Astrocyte of the cerebellum (primary cell): ENCODE results near the gene COMMD1.
A peak's percentile ranks its signal among the peaks of the same experiment; 100 is the strongest.

ENCODE experiments used
- DNase-seq: peaks from one replicate; pipeline ENCODE4 v3.0.0-alpha.2; 2011; ENCODE audit warnings: low read depth
- H3K4me3 ChIP-seq: 2 replicates; pipeline ENCODE4 v1.5.1; 2011; ENCODE audit warnings: mild to moderate bottlenecking, low read depth, low read length, moderate library complexity
- in situ Hi-C: cut with HindIII; loops from 2 replicates; pipeline ENCODE4 v1.10.0; 2017; ENCODE audit warnings: low sequenced_read_pairs
- TF ChIP-seq, protein P1 (sequence below): IDR thresholded peaks from 2 replicates; pipeline ENCODE4 v1.5.1; 2012; ENCODE audit warnings: low read length, low read depth, moderate library complexity, mild to moderate bottlenecking; ENCODE audit errors: missing control alignments

COMMD1 gene

DNA sequence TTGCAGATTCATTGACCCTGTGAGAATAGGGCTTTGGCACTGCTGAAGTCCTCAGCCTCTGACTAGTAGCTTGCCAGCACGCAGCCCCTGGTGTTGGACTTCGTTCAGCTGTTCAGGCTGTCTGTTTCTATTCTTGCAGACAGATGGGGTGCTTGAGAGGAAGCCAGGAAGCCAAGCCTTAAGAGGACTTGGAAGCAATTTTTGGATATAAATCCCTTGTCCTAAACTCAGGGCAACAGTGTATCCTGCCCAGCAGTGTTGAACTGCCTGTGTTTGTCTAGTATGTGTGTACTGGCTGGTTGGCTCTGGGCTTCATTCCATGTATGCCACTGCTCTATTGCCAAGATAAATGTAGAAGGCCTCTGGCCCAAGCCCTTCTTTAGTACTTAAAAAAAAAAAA is 108.6 kb downstream of the COMMD1 start:
- TF ChIP-seq, protein P1, sequence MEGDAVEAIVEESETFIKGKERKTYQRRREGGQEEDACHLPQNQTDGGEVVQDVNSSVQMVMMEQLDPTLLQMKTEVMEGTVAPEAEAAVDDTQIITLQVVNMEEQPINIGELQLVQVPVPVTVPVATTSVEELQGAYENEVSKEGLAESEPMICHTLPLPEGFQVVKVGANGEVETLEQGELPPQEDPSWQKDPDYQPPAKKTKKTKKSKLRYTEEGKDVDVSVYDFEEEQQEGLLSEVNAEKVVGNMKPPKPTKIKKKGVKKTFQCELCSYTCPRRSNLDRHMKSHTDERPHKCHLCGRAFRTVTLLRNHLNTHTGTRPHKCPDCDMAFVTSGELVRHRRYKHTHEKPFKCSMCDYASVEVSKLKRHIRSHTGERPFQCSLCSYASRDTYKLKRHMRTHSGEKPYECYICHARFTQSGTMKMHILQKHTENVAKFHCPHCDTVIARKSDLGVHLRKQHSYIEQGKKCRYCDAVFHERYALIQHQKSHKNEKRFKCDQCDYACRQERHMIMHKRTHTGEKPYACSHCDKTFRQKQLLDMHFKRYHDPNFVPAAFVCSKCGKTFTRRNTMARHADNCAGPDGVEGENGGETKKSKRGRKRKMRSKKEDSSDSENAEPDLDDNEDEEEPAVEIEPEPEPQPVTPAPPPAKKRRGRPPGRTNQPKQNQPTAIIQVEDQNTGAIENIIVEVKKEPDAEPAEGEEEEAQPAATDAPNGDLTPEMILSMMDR, result peak; percentile 53
- in situ Hi-C loops, result no loop called here
- no peak overlapping the region for H3K4me3 ChIP-seq
- DNase-seq, result peak; percentile 71

DNA sequence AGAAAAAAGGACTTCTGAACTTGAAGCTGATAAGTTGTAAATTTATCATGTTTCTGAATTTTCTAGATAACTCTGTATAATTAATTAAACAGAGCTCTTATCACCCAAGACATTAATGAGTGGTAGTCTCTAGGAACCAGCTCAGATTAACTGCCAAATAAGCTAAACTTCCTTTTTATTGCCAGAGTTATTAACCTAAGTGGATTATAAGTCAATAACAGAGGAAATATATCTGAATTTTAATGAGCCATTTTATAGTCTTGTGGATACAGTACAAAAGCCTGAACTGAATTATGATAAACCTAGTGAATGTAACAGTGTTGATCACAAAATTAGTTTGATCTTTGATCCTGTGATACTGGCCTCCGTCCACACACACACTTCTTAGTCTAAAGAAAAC is 111.5 kb downstream of the COMMD1 start:
- no peak for DNase-seq
- TF ChIP-seq, protein P1, result no peak
- in situ Hi-C loops, result no loop called here
- no peak overlapping the region for H3K4me3 ChIP-seq

DNA sequence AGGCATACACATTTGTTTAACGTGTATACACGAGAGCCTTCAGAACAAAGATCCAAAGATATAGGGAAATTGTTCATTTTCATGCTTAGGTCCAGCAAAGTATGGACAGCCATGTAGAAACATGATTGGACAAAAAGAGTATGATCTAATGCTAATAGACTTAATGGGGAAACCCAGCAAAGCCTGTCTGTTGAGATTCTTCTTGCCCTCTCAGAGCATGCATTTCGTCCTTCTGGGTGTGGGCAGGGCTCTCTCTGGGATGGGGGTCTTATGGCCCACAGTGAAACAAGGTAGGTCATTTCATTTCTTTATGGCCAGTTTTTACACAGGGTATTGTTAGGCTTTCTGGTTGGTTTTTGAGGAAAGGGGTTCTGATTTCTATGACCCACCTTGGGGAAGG is 124.4 kb downstream of the COMMD1 start:
- TF ChIP-seq, protein P1, result no peak
- no peak overlapping the region for H3K4me3 ChIP-seq
- in situ Hi-C loops, result no loop called here
- no peak for DNase-seq

DNA sequence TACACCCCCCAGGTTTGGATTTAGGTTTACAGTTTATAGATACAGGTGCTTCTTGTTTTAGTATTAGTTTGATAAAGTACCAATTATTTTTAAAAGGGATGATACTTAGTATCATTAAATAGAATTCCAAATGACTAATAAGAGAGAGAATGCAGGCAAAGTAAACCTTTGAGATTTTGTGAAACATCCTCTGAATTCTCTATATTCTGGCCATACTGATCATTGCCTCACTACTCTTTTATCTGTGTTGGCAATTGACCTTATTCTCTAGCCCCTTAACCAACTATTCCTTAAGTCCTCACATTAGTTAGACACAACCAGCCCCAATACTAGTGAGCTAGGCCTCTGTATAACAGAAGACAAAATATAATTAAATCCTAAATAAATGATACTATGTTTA is 125.4 kb downstream of the COMMD1 start:
- in situ Hi-C loops, result no loop called here
- no peak for DNase-seq
- no peak overlapping the region for H3K4me3 ChIP-seq
- TF ChIP-seq, protein P1, result no peak

DNA sequence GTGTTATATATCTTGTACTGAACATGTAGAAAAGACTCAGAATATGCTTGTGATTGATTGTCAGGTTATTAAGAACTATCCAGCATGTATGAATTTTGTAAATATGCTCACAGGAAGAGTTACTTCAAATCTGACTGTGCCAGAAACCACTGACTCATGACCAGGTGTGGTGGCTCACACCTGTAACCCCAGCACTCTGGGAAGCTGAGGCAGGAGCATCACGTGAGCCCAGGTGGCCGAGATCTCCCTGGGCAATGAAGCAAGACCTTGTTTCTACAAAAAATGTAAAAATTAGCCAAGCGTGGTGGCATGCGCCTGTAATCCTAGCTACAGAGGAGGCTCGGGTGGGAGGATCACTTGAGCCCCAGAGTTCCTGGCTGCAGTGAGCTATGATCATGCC is 126.6 kb downstream of the COMMD1 start:
- TF ChIP-seq, protein P1, result no peak
- in situ Hi-C loops, result no loop called here
- no peak overlapping the region for H3K4me3 ChIP-seq
- no peak for DNase-seq

DNA sequence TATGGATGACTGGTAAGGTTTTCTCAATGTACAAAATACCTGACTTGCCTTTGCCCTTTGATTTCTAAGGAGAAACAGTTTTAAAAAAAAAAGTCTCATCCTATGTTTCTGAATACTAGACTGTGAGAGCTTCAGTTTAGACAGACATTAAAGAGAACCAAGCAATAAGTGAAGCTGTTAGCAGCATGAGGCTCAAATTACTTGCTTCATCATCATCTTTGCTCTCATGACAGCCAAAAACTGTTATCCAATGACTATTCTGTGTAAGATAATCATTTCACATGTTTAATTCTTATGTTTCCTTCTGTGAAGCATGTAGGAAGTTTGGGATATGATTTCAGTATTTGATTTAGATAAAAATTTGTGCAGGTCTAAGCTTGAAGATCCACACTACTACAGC is 129.2 kb downstream of the COMMD1 start:
- in situ Hi-C loops, result no loop called here
- TF ChIP-seq, protein P1, result no peak
- DNase-seq, result no peak
- H3K4me3 ChIP-seq, result no peak overlapping the region

DNA sequence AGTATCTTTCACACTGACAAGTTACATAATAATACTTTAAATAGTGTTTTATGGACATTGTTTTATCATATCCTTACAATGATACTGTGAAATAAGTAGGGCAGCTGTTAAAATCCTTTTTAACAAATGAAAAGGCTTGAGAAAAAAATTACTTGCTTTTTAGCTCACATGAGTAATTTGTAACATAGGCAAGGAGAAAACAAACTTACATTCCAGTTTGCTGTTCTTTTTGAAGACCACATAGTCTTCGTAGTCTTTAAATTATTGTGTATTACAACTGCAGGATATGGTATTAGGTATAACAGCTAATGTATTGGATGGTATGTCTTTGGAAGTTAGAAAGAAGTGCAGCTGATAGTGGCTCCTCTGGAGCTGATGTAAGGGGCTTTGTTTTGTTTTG is 130.8 kb downstream of the COMMD1 start:
- in situ Hi-C loops, result no loop called here
- TF ChIP-seq, protein P1, result no peak
- DNase-seq, result no peak
- no peak overlapping the region for H3K4me3 ChIP-seq
